Activated CD8-positive, alpha-beta T cell treated with anti-CD3 and anti-CD28 coated beads for 36 hours (primary cell): ENCODE data around the gene OR1D2. TPM values are rescaled to one million over a fixed set of nuclear protein-coding genes. Genes with fewer than 3 reads are reported as not detected.
A peak's percentile ranks its signal among the peaks of the same experiment; 100 is the strongest.
"Not testable (repeated sequence)": the region's sequence is repeated elsewhere in the genome, so short reads cannot be mapped to it uniquely, and the experiment has no call there.

Source experiments
- ATAC-seq: fragments of 200-7000 bp; cut with Tn5 transposase; one replicate; pipeline ENCODE4 v1.10.0; 2021; ENCODE audit warnings: mild to moderate bottlenecking, moderate library complexity
- CTCF ChIA-PET: fragments of 350-600 bp; sonication (Branson Sonifier 250); formaldehyde crosslinking; loops from one replicate; lab custom pipeline; 2021; ENCODE audit warnings: antibody characterized with exemption; lab: Charles Lee
- POLR2A ChIA-PET: fragments of 350-600 bp; sonication (Branson Sonifier 250); formaldehyde crosslinking; loops from one replicate; lab custom pipeline; 2021; ENCODE audit warnings: antibody characterized with exemption; lab: Charles Lee
- DNase-seq: peaks from one replicate; pipeline ENCODE4 v3.0.0-alpha.2; 2020
- H3K27ac Mint-ChIP-seq: one replicate; pipeline ENCODE4 v1.8.0; 2021; ENCODE audit warnings: mild to moderate bottlenecking, mixed read lengths
- H3K27me3 Mint-ChIP-seq: one replicate; pipeline ENCODE4 v1.8.0; 2021; ENCODE audit warnings: mixed read lengths
- H3K36me3 Mint-ChIP-seq: one replicate; pipeline ENCODE4 v1.8.0; 2021; ENCODE audit warnings: low read depth, mixed read lengths
- H3K4me1 Mint-ChIP-seq: one replicate; pipeline ENCODE4 v1.8.0; 2021; ENCODE audit warnings: low read depth, mixed read lengths
- H3K4me3 Mint-ChIP-seq: one replicate; pipeline ENCODE4 v1.8.0; 2021; ENCODE audit warnings: mild to moderate bottlenecking, moderate library complexity, mixed read lengths
- H3K9me3 Mint-ChIP-seq: one replicate; pipeline ENCODE4 v1.8.0; 2021; ENCODE audit warnings: mixed read lengths
- CTCF ChIP-seq: fragments of 200-600 bp; IDR thresholded peaks from one replicate; pipeline ENCODE4 v1.8.0; 2022; ENCODE audit warnings: antibody characterized with exemption, mild to moderate bottlenecking
- intact Hi-C: fragments of 100-400 bp; cut with micrococcal nuclease; formaldehyde crosslinking; loops from one replicate; pipeline ENCODE4 v1.10.0; 2022
- total RNA-seq, 2 experiments: library from RNA; stranded (reverse); gene quantifications; one replicate each; pipeline ENCODE4 v1.2.3, GENCODE V29; 2021

The OR1D2 gene
- not detected for total RNA-seq

- ChIA-PET CTCF (no interaction called here), POLR2A (no interaction called here)
- H3K27ac Mint-ChIP-seq = no peak within 1 kb of the TSS
- no peaks in the 10 kb centered on the region for H3K36me3 Mint-ChIP-seq
- intact Hi-C loops = no loop called here
- peaks cover 19% of the 10 kb centered on the region for H3K9me3 Mint-ChIP-seq
- DNase-seq (no peak), ATAC-seq (no peak)
- peaks cover 7% of the 10 kb centered on the region for H3K27me3 Mint-ChIP-seq
- TF ChIP-seq CTCF = no peak
- H3K4me1 Mint-ChIP-seq = no peaks in the 10 kb centered on the region
- H3K4me3 Mint-ChIP-seq = no peak within 1 kb of the TSS
These were observed at the start of gene OR1D2 for GRCh38 chr17:3104322-3104721. TSS of gene OR1D2 (minus strand) at chr17:3104422. CDS start at chr17:3092996, 11,426 bp downstream.

GRCh38 chr17:3137494-3137893 is 33.3 kb upstream of the OR1D2 start:
- CTCF ChIA-PET, H3K27ac Mint-ChIP-seq, H3K4me1 Mint-ChIP-seq, POLR2A ChIA-PET, intact Hi-C loops, DNase-seq, H3K4me3 Mint-ChIP-seq, H3K36me3 Mint-ChIP-seq, H3K9me3 Mint-ChIP-seq, ATAC-seq: not testable (repeated sequence)
- H3K27me3 Mint-ChIP-seq = peaks cover 10% of the 10 kb centered on the region

- peaks cover 25% of the 10 kb centered on the region for H3K27me3 Mint-ChIP-seq
- H3K27ac Mint-ChIP-seq = no peak within 1 kb of the TSS
- DNase-seq = no peak
- no peaks in the 10 kb centered on the region for H3K36me3 Mint-ChIP-seq
- intact Hi-C loops = no loop called here
- no peak for ATAC-seq
- no peaks in the 10 kb centered on the region for H3K4me1 Mint-ChIP-seq
- no peak within 1 kb of the TSS for H3K4me3 Mint-ChIP-seq
- no peak for TF ChIP-seq CTCF
- no peaks in the 10 kb centered on the region for H3K9me3 Mint-ChIP-seq
- ChIA-PET POLR2A (no interaction called here), CTCF (no interaction called here)
These were observed 23.2 kb upstream of the OR1D2 start, which contains the start of gene OR1G1 for GRCh38 chr17:3127451-3127850. TSS of gene OR1G1 (minus strand) at chr17:3127551. CDS start at chr17:3127551, 0 bp downstream.

GRCh38 chr17:3073850-3074249 is 30.4 kb downstream of the OR1D2 start:
- H3K4me1 Mint-ChIP-seq, CTCF ChIA-PET, DNase-seq, intact Hi-C loops, ATAC-seq, H3K27ac Mint-ChIP-seq, H3K4me3 Mint-ChIP-seq, POLR2A ChIA-PET, H3K27me3 Mint-ChIP-seq, H3K9me3 Mint-ChIP-seq, H3K36me3 Mint-ChIP-seq: not testable (repeated sequence)

DNA sequence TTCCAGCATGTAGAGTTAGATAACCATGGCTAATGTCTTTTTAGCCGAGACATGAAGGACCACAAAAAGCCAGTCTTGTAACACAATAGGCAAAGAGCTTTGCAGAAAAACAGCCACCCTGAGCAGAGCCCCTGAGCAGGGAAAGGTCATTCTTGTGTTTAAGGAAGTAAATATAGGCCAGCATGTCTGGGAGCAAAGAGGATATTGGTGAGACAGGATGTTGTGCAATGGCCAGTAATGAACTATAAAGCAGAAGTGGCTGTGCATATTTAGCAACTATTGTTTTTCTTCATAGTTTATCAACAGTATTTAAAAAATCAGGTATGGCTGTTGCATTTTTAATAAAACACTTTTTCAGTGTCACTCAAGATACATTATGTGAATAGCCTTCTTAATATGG is 39.0 kb downstream of the OR1D2 start:
- H3K27ac Mint-ChIP-seq, POLR2A ChIA-PET, H3K36me3 Mint-ChIP-seq, H3K4me1 Mint-ChIP-seq, intact Hi-C loops, H3K27me3 Mint-ChIP-seq, H3K4me3 Mint-ChIP-seq, H3K9me3 Mint-ChIP-seq, DNase-seq, CTCF ChIA-PET, ATAC-seq: not testable (repeated sequence)

- DNase-seq, CTCF ChIA-PET, H3K9me3 Mint-ChIP-seq, ATAC-seq, POLR2A ChIA-PET, H3K36me3 Mint-ChIP-seq, intact Hi-C loops, H3K27me3 Mint-ChIP-seq, H3K4me1 Mint-ChIP-seq, H3K4me3 Mint-ChIP-seq, H3K27ac Mint-ChIP-seq: not testable (repeated sequence)
These were observed 40.7 kb downstream of the OR1D2 start, which contains the start of gene OR1D5 for GRCh38 chr17:3063507-3063906. TSS of gene OR1D5 (minus strand) at chr17:3063607. CDS start at chr17:3063607, 0 bp downstream.

DNA sequence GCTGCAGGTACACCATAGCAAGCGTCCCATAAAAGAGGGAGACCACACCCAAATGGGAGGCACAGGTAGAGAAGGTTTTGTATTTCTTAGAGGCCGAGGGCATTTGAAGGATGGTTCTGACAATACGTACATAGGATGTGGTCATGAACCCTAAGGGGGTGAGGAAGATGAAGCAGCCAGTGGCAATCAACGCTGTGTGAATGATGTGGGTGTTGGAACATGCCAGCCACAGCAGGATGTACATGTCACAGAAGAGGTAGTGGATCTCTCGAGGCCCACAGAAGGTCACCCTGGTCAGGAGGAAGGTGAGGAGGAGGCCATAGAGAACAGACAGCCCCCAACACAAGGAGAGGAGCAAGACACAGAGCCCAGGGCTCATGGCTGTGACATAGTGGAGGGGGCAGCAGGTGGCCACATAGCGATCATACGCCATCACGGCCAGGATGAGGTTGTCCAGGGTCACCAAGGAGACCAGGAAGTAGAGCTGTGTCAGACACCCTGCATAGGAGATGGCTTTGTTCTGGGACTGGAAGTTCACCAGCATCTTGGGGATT is 41.3 kb downstream of the OR1D2 start:
- POLR2A ChIA-PET, H3K4me3 Mint-ChIP-seq, H3K27ac Mint-ChIP-seq, H3K9me3 Mint-ChIP-seq, H3K4me1 Mint-ChIP-seq, intact Hi-C loops, DNase-seq, H3K36me3 Mint-ChIP-seq, H3K27me3 Mint-ChIP-seq, CTCF ChIA-PET: not testable (repeated sequence)
- ATAC-seq = peak; percentile 60

GRCh38 chr17:3054868-3055267 is 49.4 kb downstream of the OR1D2 start:
- DNase-seq, H3K27me3 Mint-ChIP-seq, POLR2A ChIA-PET, intact Hi-C loops, H3K27ac Mint-ChIP-seq, CTCF ChIA-PET, H3K4me3 Mint-ChIP-seq, H3K9me3 Mint-ChIP-seq, H3K4me1 Mint-ChIP-seq, H3K36me3 Mint-ChIP-seq, ATAC-seq: not testable (repeated sequence)
